A673 (cell line): ENCODE results near the gene PMEL.

Experiments
- EZH2 ChIP-seq: fragments of 200-600 bp; sonication (generic); IDR thresholded peaks from 2 replicates; pipeline ENCODE4 v1.6.1; 2017; ENCODE audit warnings: borderline replicate concordance, low read depth, mild to moderate bottlenecking, mixed read lengths, antibody characterized with exemption, low read length; ENCODE audit not compliant: poor library complexity, severe bottlenecking
- TF ChIP-seq, protein P1 (sequence below): fragments of 300-800, 200-600 bp; sonication (generic); conservative IDR thresholded peaks from 2 replicates; pipeline ENCODE4 v1.5.1; 2017; ENCODE audit warnings: low read depth, mild to moderate bottlenecking, antibody characterized with exemption, low read length, moderate library complexity, mixed read lengths

DNA sequence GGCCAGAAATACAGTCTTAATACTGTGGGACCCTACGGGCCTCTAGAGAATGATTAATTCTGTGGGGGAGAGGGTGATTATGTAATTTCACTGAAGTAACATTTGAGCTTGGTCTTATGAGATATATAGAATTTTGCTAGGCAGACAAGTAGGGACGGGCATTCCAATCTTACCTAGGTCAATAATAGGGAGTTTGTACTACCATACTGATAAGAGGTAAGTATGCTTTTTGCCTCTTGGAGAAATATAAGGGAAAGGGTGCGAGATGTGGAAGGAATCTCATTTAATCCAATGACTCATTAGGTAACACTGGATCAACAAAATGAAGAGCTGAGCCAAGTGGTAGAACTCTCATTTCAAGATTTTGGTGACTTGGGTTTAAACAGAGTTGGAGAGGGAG lies 13.2 kb upstream of the PMEL start:
- TF ChIP-seq, protein P1, sequence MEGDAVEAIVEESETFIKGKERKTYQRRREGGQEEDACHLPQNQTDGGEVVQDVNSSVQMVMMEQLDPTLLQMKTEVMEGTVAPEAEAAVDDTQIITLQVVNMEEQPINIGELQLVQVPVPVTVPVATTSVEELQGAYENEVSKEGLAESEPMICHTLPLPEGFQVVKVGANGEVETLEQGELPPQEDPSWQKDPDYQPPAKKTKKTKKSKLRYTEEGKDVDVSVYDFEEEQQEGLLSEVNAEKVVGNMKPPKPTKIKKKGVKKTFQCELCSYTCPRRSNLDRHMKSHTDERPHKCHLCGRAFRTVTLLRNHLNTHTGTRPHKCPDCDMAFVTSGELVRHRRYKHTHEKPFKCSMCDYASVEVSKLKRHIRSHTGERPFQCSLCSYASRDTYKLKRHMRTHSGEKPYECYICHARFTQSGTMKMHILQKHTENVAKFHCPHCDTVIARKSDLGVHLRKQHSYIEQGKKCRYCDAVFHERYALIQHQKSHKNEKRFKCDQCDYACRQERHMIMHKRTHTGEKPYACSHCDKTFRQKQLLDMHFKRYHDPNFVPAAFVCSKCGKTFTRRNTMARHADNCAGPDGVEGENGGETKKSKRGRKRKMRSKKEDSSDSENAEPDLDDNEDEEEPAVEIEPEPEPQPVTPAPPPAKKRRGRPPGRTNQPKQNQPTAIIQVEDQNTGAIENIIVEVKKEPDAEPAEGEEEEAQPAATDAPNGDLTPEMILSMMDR: no peak
- no peak for TF ChIP-seq EZH2
